ENCODE data around the gene ZNF217.

DNA sequence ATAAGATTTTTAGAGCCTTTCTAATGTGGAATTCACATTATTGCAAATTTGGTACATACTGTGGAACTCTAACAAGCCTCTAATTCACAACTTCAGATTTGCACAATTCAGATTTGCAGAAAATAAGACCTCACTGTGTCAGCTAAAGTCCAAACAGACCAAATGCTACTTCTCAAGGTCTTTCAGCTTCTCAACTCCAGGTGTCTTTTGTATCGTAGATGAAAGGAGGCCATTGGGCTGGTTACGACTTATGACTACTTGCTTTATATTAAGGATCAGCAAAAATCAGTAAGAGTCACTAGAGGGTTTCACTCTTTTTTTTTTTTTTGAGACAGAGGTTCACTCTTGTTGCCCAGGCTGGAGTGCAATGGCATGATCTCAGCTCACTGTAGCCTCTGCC is 37.8 kb downstream of the ZNF217 start:
- TF ChIP-seq POLR2AphosphoS5 (IDR thresholded peaks at IDR 0.05): no peak
- TF ChIP-seq CTCF (IDR thresholded peaks at IDR 0.05): no peak

All from upper lobe of left lung (tissue), 4 donors.